NCI-H510A treated with DMSO at 0.1 percent for 48 hours (cell line): ENCODE data around the gene GRIP1.

Source experiments
- DNase-seq: peaks from one replicate; lab custom pipeline; 2025; lab: John Stamatoyannopoulos, UW

The GRIP1 gene

DNA sequence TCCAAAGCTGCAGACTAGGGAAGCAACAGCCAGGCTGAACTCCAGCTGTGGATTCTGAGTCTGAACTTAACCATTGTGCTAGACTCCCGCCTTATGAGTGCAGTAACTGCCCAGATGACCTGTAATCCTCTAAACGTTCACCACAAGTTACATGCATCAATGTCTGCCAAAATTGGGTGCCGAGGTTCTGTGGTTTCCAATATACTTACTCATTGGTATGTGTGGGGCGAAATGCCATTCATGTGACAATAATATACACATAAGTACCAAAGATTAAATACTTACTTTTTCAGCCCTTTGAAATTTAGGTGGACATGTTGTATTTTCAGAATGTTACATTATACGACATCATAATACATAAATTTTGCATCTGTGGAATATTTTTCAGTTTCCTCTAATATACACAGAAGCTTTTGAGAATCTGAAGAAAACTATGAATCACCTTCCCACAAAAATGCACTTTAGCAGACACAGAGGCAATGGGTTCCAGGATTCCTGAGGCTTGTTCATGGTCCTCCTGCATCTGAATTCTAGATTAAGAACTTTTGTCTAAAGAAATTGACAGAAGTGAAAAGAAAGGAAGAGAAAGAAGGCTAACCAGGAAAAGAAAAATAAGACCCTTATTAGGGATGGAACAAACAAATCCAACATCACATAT lies 31.7 kb downstream of the GRIP1 start:
- no peak for DNase-seq

DNA sequence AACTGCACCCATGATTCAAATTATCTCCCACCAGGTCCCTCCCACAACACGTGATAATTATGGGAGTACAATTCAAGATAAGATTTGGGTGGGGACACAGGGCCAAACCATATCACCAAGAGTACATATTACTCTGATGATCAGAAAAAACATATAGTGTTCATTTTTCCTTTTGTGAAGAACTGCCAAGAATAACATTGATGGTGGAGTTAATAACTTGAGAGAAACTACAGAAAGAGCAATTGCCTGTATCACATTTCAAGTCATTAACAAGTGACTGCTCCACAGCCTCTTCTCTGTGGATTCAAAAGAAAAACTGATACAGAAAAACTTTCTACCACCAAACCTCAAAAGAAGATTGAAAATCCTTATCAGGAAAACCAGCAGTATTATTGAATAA lies 34.7 kb downstream of the GRIP1 start:
- no peak for DNase-seq

GRCh38 chr12:66640691-66641460 lies 38.0 kb downstream of the GRIP1 start:
- no peak for DNase-seq

DNA sequence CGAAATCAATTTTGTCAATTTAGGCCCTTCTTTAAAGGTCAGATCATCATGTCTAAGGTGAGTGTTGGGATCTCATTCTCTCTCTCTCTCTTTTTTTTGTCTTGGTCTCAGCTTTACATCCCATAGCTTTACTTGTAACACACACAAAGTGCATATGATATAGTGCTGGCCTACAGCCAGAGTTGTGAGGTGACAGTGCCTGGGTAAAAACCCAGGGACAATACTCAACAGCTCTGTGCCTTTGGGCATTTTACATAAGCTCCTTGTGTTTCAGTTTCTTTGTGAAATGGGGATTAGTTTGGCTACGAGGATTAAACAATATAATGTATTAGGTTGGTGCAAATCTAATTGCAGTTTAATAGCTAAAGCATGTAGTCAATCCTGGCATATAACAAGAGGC lies 40.2 kb downstream of the GRIP1 start:
- no peak for DNase-seq

GRCh38 chr12:66637699-66638301 lies 41.1 kb downstream of the GRIP1 start:
- DNase-seq = no peak

DNA sequence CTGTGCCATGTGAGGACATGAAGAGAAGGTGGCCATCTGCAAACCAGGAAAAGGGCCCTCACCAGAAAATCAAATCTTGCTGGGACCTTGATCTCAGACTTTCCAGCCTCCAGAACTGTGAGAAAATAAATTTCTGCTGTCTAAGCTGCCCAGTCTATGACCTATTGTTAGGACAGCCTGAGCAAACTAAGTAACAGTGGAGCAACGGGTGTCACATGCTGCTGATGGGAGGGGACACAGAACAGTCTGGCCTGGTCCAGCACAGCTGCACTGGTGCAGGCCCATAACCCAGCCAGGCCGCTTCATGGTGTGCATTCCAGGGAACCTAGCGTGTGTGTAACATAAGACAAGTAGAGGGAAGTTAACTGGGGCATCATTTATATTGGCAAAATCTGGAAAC lies 42.1 kb downstream of the GRIP1 start:
- no peak for DNase-seq

- no peak for DNase-seq
These were observed 45.2 kb downstream of the GRIP1 start for GRCh38 chr12:66633676-66634075.

DNA sequence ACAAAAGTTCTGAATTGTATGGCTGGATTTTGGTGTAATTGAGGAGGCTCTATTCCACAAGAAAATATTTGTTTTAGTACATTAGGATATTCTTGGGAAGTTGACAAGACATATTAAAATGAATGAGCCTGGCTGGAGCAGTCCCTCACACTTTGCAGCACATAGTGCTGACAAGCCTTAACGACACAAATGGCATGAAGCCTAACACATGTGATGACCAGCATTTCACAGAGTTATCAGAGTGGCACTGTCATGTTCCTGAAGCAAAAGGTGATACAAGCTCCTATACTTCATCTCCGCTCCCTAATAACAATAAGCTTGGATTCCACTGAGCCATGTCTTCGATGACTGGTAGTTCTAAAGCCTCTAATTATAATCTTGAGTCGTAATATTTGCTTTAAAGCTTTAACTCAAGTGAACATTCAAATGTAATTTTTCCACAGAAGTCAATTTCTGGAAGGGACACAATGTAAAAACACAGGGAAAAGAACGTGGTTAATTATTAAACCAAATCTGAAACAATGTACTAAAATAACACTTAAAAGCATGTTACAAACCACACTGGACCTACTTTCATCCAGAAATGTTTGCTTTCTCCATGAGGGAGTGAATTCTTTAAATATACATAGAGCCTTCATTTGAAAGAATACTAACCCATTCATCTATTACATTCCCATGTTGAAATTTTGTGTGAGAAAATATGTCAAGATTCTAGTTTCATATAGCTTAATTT lies 49.6 kb downstream of the GRIP1 start:
- no peak for DNase-seq

DNA sequence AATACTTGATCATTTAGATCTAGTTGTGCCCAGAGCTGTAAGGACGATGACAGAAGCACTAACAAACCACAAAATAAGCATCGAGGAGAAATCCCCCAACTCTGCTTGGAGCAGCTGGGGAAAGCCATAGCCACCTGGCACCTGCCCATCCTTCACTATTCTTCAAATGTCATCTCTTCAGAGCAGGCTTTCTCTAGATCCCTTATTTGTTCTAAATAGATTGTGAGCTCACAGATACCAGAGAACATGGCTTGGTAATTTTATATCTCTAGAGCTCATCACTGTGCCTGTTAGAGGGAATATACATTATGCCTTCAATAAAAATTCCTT lies 50.9 kb downstream of the GRIP1 start:
- DNase-seq = no peak

- no peak for DNase-seq
These were observed 51.4 kb downstream of the GRIP1 start for GRCh38 chr12:66627270-66627987.

- no peak for DNase-seq
These were observed 54.1 kb downstream of the GRIP1 start for GRCh38 chr12:66624806-66625205.

- no peak for DNase-seq
These were observed 55.4 kb downstream of the GRIP1 start for GRCh38 chr12:66623455-66623854.

- DNase-seq = no peak
These were observed 58.2 kb downstream of the GRIP1 start for GRCh38 chr12:66620688-66621087.

DNA sequence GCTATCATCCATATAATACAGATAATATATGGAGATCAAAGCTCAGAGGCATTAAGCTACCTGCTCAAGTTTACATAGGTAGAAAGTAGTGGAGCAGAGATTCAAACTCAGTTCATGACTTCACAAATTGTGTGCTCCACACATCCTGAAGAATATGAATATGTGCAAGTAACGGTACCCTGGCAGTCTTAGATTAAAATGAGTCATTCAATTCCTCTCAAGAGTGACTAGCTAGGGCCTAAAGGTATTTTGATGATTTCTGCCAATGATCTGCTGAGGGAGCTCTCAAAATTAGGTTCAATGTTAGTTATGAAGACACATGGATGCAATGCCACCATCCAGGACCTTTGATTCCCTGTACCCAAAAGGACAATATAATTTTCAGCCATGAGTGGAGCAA lies 58.9 kb downstream of the GRIP1 start:
- DNase-seq = no peak

- DNase-seq = no peak
These were observed 60.9 kb downstream of the GRIP1 start for GRCh38 chr12:66617991-66618390.

GRCh38 chr12:66612090-66612775 lies 66.6 kb downstream of the GRIP1 start:
- peak; percentile 10 for DNase-seq

GRCh38 chr12:66607147-66607546 lies 71.7 kb downstream of the GRIP1 start:
- no peak for DNase-seq

DNA sequence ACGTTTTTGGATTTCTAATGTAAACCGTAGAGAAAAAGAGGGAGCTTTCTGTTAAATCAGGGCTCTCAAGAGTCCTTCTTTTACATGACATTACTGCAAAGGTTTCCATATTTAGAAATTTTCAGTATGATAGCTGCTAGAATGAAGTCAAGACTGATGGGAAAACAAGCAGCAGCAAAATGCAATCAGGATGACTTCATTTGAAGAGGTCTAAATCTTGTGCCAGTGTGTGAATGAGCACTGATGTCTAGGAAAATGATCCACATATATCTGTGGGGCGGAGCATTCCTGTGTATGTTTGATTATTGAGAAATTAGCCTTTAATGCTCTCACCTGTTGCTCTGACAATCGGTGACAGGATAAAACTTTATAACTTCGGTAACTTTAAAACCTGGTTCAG lies 73.6 kb downstream of the GRIP1 start:
- DNase-seq = no peak

GRCh38 chr12:66603981-66604479 lies 74.8 kb downstream of the GRIP1 start:
- DNase-seq = no peak

GRCh38 chr12:66603461-66603860 lies 75.4 kb downstream of the GRIP1 start:
- peak; percentile 66 for DNase-seq

DNA sequence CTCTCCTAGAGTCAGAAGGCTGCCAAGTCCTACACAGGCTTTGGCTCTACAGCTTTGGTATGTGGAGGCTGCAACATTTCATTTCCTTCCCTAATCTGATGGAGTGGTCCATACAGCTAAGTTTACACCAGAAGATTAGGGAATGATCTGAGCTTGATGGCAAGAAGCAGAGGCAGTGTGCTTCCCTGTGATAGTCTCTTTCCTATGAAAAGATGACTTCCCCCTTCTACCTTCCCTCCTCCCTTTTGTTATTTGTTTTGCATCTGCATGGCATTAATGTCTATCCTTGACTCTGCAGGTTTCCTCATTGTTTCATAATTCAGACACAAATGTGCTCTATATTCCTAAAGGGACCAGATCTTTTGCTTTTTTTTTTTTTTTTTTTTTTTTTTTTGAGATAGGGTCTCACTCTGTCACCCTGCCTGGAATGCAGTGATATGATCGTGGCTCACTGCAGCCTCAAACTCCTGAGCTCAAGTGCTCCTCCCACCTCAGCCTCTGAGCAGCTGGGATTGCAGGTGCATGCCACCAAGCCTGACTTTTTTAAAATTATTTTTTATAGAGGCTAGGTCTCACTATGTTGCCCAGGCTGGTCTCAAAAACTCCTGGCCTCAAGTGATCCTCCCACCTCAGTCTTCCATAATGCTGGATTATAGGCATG lies 76.3 kb downstream of the GRIP1 start:
- no peak for DNase-seq
